GM21529 (cell line): ENCODE data around the gene SH3BGRL2.
A peak's percentile ranks its signal among the peaks of the same experiment; 100 is the strongest.
"Not testable (repeated sequence)": the region's sequence is repeated elsewhere in the genome, so short reads cannot be mapped to it uniquely, and the experiment has no call there.

Experiments
- ATAC-seq: cut with Tn5 transposase; IDR thresholded peaks from one replicate; pipeline ENCODE4 v1.9.1; 2021; ENCODE audit not compliant: unreplicated experiment

SH3BGRL2 gene

DNA sequence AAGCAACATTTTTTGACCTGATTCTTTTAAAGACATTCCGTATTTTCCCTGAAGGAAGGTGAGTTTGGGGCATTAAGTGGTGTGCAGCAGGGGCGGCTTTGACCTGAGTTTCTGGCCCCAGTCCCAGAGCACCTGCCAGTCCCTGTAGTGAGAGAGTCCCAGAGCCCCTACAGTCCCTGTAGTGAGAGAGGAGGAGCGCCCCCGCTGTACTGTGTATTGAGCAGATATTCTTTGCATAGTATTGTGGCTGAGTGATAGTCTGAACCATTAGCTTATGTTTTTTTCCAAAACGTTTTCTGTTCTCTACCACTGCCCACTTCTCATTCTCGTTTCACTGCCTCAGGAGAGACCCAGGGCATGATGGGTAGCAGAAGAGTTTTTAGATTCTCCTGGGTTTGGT, 17.2 kb upstream of the SH3BGRL2 start:
- ATAC-seq = no peak

DNA sequence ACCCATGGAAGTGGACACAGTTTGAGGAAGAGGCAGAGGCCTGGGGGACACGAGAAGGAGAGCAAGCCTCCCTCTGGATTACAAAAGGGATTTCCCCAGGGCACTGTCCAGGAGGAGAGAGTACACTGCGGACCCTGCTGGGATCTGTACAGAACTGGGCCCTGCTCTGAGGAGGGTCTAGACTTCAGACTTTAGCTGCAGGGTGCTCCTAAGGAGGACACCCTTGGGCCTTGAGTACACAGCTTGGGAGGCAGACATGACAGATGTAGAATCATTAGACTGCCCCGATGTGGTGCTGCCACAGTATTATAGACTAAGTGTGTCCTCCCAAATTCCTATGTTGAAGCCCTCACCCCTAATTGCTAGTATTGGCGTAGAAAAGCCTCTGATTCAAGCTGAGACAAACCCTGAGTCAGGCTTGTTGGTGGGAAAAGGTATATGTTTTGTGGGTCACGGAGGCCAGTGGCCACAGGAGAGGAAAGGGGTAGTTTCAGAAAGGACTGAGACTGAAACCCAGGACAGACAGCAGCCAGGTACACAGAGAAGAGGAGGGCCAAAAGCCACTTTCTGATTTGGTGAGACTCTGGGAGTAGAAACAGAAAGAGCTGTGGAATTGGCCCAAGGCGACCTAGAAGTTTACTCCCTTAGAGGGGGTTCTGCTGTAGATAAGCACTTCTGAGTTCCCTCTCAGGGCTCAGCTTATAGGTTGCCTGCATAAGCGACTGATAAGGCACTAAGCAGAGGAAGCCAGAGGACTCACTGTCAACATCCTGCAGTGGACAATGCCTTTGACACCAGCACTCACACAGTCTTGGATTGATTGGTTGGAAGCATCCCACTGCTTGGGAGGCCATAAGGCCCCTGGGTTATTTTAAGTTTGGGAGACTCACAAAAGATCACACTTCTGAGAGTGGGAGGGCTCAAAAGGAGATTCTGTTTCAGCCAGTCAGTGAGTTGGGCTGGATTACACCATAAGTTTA, 16.5 kb upstream of the SH3BGRL2 start:
- peak; percentile 85 for ATAC-seq

DNA sequence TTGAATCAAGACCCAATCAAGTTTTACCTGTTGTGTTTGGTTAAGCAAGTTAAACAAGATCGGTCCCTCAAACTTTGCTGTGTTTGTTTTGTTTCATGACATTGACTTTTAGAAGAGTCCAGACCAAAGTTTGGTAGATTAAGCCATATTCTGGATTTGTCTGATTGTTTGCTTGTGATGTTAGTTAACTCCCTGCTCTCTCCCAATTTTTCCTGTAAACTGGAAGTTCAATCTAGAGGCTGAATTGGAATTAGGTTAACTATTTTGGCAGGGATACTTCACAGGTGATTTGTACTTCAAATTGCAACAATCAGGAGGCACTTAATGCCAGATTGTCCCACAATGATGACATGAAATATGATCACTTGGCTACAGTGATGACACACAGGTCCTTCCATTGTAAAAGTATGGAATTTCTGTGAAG, 13.6 kb upstream of the SH3BGRL2 start:
- ATAC-seq = no peak

DNA sequence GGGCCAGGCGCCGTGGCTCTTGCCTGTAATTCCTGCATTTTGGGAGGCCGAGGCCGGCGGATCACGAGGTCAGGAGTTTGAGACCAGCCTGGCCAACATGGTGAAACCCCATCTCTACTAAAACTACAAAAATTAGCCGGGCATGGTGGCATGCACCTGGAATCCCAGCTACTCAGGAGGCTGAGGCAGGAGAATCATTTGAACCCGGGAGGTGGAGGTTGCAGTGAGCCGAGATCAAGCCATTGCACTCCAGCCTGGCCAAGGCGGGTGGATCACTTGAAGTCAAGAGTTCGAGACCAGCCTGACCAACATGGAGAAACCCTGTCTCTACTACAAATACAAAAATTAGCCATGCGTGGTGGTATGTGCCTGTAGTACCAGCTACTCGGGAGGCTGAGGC, 12.7 kb upstream of the SH3BGRL2 start:
- not testable (repeated sequence) for ATAC-seq

DNA sequence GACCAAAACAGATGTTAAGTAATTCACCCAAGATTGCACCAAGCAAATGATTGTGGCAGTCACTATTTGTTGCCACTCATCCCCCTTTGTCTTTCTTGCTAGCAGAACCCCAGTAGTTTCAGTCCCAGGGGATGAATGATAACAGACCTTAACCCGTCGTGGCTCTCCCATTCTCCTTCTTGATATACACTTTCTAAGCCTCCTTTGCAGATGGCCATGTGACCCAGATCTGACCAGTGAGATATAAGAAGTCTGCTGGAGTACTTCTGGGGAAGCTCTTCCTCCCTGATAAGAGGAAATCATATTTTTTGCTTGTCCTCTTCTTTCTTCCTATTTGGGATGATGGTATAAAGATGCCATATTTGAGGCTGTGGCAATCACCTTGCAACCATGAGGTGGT, 9.6 kb upstream of the SH3BGRL2 start:
- no peak for ATAC-seq

DNA sequence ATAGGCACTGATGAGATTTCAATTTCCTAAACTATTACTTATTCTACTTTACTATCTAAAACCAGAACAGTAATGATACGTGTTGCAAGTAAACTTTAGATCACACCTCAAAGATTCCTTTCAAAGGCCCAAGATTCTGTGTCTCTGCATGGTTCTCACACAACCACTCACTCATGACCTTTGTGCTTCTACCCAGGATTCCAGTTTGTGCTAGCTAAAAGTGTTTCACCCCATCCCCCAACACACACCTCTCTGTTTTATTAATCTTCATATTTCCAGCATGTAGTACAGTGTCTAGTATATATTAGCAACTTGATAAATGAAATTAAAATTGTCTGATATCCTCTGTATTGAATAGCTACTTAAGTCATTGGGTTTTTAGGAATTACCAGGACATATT, 8.8 kb upstream of the SH3BGRL2 start:
- no peak for ATAC-seq

DNA sequence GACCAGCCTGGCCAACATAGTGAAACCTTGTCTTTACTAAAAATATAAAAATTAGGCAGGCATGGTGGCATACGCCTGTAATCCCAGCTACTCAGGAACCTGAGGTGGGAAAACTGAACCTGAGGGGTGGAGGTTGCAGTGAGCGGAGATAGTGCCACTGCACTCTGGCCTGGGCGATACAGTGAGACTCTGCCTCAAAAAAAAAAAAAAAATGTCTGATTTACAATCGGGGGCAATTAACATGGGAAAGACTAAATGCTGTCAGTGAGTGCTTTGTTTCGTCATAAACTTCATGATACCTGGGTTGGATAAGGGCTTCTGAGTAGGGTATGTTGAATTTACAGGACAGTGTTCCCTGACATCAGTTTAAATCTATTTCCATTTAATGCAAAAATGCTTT, 8.0 kb upstream of the SH3BGRL2 start:
- ATAC-seq = no peak

DNA sequence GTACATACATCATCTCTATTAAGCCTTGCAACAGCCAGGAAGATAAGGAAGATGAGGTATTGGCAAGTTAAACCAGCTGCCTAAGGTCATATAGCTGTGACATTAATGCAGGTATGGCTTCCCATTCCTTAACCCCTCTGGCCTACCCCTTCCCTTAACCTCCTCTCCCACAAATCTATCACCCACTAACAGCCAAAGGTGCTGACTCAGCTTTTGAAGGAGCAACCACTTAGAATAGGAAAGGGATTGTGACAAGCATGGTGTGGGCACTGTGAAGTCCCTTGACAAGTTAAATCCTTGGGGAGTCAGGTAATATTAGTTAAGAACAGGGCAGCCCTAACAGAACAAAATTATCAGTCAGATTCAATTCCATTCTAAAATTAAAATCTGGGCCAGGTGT, 5.4 kb upstream of the SH3BGRL2 start:
- ATAC-seq = no peak

DNA sequence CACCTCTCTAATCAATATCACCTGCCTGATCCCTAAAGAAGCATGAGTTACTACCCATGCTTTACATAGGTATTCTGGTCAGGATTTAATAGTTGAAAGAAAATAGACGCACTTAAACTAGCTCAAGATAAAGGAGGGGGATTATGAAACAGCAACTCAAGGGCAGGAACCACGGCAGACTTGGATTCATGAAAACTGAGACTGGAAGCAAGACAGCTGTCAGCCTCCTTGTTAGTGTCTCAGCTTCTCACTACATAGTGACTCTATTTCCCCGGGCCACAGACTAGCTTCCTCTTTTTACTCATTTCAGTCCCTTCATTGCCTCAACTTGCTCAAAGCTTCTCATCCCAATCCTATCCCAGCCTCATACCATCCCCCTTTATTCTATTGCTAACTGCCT, 4.3 kb upstream of the SH3BGRL2 start:
- no peak for ATAC-seq

DNA sequence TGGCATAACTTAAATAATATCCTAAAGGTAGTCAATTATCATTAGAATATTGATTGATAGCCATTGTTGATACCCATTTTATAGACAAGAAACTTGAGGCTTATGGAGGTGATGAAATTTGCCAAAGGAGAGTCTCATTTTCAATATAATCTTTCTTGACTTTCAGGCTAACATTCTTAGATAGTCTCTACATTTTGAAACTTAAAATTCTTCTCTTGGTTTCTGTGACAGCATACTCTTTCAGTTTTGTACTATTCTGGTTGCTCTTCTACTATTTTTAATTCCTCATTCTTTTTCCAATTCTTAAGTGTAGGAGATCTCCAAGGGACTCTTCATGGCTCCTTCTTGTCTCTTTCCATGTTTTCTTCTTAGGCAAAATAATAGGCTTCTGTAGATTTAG, 3.7 kb upstream of the SH3BGRL2 start:
- peak; percentile 55 for ATAC-seq

DNA sequence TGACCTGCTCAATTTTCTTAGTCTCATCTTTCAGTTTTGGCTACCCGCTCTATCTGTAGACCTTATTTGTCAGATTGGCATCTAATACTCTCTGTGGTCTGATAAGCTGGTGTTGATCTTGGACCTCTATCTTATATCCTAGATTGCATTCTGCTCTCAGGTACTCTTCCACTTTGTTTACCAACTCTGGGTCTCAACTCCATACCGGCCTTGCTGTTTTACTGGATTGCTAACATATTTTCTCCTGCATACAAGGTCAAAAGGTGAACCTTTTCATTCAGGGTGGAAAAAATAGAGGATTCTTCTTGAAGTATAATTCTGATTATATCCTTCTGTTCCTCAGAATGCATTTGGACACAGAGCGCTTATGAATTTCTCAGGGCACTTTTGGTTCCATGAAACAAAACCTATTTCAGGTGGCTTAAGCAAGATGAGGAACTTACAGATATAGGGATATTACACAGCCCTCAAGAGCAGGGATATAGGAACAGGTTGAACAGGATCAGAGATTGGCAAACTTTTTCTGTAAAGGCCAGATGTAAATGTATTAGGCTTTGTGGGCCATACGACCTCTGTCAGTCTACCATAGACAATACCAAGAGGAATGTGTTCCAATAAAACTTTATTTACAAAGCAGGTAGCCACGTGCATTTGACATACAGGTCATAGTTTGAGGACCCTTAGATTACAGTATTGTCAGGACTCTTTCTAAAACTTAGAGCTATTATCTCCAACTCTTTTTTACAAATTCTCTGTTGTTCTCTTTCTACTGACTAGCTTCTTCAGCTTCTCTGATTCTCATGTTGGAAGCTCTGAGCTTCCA, 2.5 kb upstream of the SH3BGRL2 start:
- ATAC-seq = no peak

DNA sequence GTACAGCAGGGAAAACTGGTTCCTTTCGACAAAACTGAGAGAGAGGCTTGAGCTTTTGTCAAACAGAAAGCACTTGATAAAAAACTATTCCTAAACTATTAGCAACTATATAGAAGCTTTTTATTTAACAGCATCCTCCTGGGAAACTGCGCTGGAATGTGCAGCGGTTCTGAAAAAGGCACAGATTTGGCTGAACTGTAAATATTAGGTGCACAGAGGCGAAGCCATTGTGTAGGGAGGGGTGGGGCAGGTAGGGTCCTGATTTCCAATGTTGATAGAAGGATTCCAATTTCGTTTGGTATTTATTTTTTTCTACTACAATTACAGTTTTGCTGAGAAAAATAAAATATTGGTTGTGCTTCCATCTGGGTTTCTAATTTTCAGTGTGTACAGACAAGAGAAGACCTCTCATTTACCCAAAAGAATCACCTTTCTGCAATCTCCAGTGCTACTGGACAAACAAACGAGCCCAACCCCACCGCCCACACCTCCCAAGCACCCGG, 698 bp upstream of the SH3BGRL2 start:
- ATAC-seq = no peak

DNA sequence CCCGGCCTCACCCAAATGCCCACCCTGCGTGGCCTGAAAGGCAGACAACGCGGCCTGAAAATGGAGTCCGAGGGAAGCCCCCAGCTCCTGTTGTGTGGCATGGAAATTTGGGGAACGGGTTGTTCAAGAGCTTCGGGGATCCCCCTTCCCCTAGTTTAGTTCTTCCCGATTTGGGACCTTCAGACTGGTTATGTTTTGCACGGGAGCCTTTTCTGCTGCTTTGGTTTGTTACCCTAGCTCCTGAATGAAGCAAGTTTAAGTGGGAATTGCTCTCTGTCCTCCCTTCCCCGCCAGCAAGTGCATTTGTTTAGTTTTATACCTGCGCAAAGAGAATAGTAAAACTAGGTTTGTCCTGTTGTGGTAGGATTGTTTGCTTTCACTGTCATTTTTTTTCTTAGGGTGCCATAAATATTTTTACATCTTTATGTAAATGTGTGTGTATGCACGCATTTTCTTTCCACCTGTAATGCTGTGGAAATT, 604 bp downstream of the SH3BGRL2 start:
- no peak for ATAC-seq

DNA sequence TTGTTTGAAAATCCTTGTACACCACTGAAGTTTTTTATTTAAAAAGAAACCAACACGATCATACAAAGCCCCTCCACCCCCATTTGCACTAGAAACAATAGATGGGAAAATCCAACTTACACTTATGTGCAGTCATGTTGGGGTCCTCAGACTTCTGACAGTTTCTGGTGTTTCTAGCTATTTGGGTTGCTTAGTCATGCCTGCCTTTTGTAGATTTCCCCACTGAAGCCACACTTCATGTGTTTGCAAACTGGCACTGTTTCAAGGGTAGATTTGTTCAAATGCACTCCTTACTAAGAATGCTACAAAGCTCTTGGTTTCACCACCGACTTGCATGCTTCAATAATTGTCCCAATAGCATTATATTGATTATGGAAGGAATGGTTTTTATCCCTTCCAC, 1.5 kb downstream of the SH3BGRL2 start:
- ATAC-seq = no peak

DNA sequence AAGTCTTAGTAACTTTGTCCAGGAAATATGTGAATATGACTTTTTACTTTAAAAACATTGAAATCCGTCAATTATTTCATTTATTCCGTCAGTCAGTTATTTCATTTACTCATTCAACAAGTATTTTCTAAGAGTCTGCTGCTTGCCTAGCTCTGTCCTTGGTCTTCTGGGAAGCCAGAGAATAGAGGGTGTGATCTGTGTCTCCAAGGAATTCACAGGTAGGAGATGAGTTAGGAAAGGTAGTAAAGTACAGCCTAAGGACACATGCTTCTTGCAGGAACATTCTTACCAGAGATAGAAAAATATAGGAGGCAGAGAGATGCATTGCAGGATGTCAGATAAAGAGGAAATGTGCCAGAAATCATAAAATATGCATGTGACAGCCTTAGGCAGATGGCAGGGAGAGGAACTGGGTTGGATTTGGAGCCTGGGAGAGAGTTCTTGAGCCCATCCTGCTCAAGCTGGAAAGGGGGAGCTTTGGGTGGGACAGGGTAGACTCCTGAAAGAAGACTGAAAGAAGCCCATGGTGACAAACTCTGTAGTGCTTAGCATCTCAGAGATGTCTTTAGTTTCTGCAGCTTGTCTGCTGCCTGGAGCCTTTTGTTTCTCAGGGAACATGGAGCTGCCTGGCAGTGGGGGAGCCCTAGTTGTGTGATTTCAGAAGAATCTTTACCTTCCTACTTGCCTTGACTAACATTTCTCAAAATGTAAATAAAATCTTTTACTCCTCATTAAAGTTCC, 3.5 kb downstream of the SH3BGRL2 start:
- no peak for ATAC-seq

DNA sequence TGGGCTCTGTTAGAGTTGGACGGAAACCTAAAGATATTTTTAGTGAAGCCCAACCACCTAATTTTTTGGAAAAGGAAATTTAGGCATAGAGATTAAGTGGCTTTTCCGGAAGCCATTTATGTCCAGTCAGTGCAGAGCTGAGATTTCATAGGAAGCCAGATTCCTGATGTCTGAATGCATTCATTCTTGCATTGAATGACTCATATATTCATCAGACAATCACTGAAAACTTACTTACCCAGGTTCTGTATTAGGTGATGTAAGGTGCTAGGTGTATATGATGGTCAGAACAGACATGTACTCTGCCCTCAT, 4.1 kb downstream of the SH3BGRL2 start:
- no peak for ATAC-seq

DNA sequence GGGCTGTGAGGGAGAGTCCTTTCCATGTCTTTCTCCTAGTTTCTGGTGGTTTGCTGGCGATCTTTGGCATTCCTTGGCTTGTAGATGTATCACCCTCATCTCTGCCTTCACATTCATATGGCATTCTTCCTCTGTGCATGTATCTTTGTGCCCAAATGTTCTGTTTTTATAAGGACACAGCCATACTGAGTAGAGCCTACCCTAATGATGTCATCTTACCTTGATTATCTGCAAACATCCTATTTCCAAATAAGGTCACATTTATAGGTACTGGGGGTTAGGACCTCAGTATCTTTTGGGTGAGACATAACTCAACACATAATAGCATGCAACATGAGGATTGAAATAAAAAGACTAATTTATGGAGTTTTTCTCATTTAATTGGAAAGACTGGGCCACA, 5.5 kb downstream of the SH3BGRL2 start:
- no peak for ATAC-seq

DNA sequence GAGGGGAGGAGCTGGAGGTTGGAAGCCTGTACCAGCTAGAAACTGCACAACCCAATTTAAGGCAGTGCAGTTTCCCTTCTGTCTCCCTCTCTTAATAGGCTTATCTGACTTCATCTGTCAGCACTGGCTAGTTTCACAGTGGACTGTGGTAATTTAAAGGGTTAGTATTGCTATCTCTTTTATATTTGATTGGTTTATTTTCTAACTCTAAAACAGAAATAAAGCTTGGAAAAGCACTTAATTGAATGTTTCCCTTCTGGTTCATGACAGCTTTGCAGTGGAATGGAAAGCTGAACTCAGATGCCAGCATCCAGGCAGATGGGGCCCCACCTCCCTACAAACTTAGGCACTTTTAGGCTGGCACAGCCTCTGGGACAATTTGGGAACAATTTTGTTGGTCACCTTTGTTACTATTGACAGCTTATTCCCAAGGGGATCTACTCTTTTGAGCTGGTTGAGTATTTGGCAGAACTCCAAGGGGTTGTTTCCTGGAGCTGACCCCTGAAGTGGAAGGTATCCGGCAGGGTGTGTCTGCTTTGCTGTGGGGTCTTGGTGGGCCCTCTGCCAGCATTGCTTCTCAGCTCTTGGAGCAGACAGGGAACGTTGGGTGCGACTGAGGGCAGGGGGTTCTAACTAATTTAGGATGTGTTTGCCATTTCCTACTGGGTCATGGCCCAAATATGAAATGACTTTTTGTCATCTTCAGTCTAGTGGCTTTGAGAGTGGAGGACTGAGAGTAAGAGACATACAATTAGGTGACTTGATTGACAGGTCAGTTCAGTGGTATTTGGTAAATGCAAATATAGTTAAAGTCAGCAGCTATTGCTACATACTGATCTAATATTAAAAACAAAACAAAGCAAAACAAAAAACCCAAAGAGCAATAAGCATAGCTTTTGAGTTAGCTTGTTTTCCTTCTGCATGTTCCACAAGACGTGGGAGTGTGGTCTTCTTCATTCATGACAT, 9.3 kb downstream of the SH3BGRL2 start:
- ATAC-seq = no peak

DNA sequence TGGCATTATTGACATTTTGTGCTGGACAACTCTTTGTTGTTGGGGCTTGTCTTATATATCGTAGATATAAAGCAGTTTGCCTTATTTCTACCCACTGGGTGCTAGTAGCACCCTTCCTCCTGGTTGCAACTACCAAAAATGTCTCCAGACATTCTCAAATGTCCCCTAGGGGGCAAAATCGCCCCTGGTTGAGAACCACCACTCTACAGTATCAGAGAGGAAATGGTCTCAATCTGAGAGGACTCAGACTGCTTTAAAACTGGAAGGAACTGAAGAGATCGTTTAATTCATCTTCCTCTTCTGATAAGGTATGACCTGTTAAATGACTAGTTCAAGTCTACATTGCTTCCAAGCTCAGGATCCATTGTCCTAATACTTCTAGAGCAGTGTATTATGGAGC, 14.9 kb downstream of the SH3BGRL2 start:
- no peak for ATAC-seq

DNA sequence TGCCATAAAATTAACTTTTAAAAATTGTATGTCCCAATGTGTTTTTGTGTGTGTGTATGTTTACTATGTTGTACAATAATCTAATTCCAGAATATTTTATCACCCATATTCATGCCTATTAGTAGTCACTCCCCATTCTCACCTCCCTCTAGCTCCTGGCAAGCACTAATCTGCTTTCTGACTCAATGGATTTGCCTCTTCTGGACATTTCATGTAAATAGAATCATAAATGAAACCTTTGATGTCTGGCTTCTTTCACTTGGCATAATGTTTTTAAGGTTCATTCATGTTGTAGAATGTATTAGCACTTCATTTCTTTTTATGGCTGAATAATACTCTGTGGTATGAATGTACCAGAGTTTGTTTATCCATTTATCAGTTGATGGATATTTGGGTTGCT, 15.4 kb downstream of the SH3BGRL2 start:
- no peak for ATAC-seq
